Hindlimb muscle (tissue), 1 donor: ENCODE results near the gene OR6M1. TPM values are rescaled to one million over a fixed set of nuclear protein-coding genes. Genes with fewer than 3 reads are reported as not detected.

ENCODE experiments used
- DNase-seq: peaks from one replicate; pipeline ENCODE4 v3.0.0-alpha.2; 2013
- polyA plus RNA-seq: library from polyadenylated mRNA; unstranded; fragments of 120-200 nt; gene quantifications from one replicate; pipeline ENCODE4 v1.2.1, GENCODE V29; 2013; ENCODE audit not compliant: insufficient read length

OR6M1 gene
- polyA plus RNA-seq, 1 donor: not detected

DNA sequence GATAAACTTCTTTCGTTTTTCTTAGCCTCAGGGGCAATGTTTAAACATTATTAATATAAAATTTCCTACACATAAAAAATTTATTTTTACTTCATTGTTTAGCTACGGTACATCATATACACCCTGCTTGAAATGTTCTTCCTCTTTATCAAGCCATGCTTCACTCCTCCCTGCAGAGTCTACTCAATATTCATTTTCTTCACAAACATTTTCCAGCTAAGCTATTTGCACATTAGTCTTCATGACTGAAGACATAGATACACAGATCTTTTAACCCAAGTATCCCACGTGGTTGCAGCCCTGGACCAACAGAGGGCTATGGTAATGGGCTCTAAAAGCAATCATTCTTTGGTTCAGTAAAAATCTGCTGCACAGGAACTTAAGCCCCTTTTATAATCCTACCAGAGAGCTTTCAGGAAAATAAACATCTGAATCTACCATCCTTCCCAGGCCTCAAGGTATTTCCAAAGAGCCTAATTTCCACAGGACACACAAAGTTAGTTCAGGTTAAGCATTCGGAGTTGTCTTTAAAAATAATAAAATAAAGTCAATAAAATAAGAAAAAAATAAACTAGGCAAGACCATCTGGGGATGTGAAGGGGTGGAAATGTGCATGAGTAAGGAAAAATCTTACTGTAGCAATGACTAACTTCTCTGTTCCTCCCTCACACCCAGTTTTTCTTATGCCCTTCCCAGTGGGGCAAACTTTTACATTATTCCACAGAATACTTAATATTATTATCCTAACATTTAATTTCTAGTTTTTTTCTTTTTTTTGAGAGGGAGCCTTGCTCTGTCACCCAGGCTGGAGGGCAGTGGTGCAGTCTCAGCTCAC lies 30.2 kb downstream of the OR6M1 start:
- DNase-seq: no peak

DNA sequence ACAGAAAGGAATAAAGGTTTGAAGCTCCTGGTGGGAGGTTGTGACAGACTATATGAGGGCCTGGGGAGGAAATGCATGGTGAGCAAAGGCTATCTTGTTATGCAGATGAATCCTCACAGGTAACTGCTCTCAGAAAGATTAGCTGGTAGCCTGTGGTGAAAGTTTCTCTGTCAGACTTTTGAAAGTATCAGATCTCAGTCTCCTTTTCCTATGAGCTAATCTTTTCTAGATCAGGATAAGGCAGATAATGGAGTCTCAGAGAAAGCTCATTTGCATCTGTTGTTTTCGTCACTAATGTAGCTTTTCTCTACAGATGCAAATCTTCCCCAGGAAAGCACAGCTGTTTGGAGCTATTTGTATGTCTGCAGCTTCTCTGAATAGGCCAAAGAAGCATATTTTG lies 30.9 kb downstream of the OR6M1 start:
- no peak for DNase-seq

- DNase-seq: no peak
Observed at GRCh38 chr11:123773959-123774358, 32.2 kb downstream of the OR6M1 start.

- DNase-seq: no peak
Observed at GRCh38 chr11:123773026-123773425, 33.1 kb downstream of the OR6M1 start.

GRCh38 chr11:123771664-123772063 lies 34.5 kb downstream of the OR6M1 start:
- no peak for DNase-seq

DNA sequence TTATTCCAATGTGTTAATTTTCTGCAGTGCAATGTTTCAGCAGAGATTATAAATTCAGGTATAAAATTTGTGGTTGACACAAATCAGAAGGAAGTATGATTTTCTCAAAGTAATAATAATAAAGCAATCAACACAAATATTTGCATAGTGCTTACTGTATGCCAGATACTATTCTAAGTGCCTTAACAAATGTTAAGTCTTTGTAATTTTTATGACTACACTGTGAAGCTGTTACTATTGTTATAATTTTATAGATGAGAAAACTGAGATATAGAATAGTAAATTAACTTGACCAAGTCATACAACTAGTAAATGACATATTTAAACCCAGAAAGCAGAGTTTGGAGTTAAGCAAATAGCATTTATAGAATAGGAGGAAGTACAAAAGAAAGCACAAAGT lies 35.4 kb downstream of the OR6M1 start:
- no peak for DNase-seq

- DNase-seq: no peak
Observed at GRCh38 chr11:123765601-123766000, 40.5 kb downstream of the OR6M1 start.

DNA sequence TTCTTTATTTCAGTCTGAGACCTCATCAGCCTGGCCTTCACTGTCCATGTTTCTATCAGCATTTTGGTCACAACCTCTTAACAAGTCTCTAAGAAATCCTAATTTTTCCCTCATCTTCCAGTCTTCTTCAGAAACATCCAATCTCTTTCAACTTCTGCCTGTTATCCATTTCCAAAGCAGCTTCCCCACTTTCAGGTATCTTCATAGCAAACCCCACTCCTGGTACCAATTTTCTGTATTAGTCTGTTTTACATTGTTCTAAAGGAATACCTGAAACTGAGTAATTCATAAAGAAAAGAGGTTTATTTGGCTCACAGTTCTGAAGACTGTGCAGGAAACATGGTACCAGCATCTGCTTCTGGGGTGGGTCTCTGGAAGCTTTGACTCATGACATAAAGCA lies 43.7 kb downstream of the OR6M1 start:
- no peak for DNase-seq

DNA sequence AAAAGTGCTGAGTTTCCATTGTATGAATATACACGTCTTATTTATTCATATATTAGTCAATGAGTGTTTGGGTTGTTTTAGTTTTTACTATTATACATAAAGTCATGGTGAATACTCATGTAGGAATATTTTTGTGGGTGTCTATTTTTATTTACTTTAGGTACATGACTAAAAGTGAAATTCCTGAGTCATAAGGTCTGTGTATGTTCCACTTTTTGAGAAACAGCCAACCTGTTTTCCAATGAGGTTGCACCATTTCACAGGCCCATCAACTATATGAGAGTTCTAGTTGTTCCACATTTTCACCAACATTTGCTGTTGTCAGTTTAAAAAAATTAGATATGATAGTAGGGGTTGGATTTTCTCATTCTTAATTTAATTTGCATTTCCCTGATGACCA lies 45.3 kb downstream of the OR6M1 start:
- no peak for DNase-seq

GRCh38 chr11:123757976-123758375 lies 48.2 kb downstream of the OR6M1 start:
- no peak for DNase-seq

DNA sequence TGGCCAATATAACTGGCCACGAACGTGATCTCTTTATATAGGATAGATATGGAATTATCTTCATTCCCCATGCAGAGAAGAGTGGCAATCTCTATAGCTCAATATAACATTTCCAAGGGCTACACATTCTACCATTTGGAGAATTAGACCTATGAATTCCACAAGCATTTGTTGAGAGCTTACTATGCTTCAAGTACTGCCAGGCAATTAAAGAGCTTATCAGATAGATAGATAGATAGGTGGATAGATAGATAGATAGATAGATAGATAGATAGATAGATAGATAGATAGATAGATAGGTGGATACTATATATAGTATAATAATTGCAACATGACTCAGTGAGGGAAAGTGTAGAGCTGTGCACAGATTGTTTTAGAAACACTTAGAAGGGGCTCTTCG lies 50.3 kb downstream of the OR6M1 start:
- no peak for DNase-seq

Other genes with a start within 250 kb of the OR6M1 start
- gene SCN3B, start 151.7 kb downstream of the OR6M1 start, polyA plus RNA-seq: 45.1 TPM
- 20.6 TPM for gene ZNF202, start 64.7 kb downstream of the OR6M1 start, polyA plus RNA-seq
- gene OR6X1, start 51.8 kb downstream of the OR6M1 start, polyA plus RNA-seq: not detected
- not detected for gene TMEM225, start 79.3 kb upstream of the OR6M1 start, polyA plus RNA-seq
- gene OR8D4, start 95.8 kb upstream of the OR6M1 start, polyA plus RNA-seq: 0.18 TPM
- gene OR4D5, start 133.3 kb upstream of the OR6M1 start, polyA plus RNA-seq: not detected
- not detected for gene OR6T1, start 137.5 kb upstream of the OR6M1 start, polyA plus RNA-seq
- gene OR10S1, start 171.4 kb upstream of the OR6M1 start, polyA plus RNA-seq: not detected
- gene OR10G6, start 188.8 kb upstream of the OR6M1 start, polyA plus RNA-seq: not detected
- gene OR10G4, start 206.6 kb upstream of the OR6M1 start, polyA plus RNA-seq: not detected
- gene OR10G9, start 216.7 kb upstream of the OR6M1 start, polyA plus RNA-seq: not detected
- gene OR10G8, start 220.4 kb upstream of the OR6M1 start, polyA plus RNA-seq: not detected
- not detected for gene OR10G7, start 235.0 kb upstream of the OR6M1 start, polyA plus RNA-seq